GM19023 (cell line): ENCODE results near the gene DUSP7.
A peak's percentile ranks its signal among the peaks of the same experiment; 100 is the strongest.

ENCODE experiments used
- ATAC-seq: cut with Tn5 transposase; IDR thresholded peaks from one replicate; pipeline ENCODE4 v1.9.1; 2021; ENCODE audit warnings: mild to moderate bottlenecking, moderate library complexity; ENCODE audit not compliant: unreplicated experiment

DUSP7 gene

DNA sequence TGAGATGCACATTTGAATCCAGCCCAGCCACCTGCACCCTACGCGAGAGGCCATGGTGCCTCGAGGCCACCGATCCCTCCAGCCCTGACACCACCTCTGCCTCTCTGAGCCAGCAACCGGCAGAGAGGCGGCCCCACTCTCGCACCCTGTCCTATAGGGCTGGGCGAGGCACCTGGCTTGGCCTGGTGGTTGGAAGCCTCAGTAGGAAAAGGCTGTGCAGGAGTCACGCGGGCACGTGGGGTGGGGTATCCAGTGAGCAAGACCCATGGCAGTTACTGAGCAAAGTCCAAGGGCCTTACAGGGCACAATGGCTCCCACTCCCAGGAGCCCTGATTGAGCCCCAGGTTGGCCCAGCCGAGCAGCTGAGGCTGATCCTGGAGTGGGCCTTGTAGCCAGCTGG, 12.4 kb upstream of the DUSP7 start:
- ATAC-seq, result no peak

DNA sequence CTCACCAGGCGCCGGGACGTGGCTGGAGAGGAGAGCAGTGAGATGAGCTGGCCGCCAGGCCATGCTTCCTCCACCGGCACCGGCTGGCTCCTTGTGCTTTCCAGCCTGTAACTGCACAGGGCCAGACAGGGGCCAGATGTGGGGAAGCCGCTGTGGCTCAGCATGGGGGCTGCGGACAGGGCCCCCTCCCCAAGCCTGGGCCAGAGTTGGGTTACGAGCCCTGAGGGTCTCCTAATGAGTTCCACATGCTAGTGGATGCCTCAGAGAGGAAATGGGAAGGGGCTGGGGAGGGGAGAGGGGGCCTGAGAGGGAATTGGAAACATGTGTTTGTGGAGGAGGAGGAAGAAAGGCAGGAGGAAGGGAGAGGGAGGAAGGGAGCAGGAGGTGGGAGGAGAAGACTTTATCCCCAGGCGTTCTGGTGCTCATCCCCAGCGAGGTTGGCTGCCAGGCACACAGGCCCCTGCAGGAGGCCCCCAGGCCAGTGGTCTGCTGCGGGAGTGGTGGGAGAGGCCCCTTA, 11.7 kb upstream of the DUSP7 start:
- no peak for ATAC-seq

GRCh38 chr3:52067526-52067925, 11.2 kb upstream of the DUSP7 start:
- ATAC-seq, result no peak

DNA sequence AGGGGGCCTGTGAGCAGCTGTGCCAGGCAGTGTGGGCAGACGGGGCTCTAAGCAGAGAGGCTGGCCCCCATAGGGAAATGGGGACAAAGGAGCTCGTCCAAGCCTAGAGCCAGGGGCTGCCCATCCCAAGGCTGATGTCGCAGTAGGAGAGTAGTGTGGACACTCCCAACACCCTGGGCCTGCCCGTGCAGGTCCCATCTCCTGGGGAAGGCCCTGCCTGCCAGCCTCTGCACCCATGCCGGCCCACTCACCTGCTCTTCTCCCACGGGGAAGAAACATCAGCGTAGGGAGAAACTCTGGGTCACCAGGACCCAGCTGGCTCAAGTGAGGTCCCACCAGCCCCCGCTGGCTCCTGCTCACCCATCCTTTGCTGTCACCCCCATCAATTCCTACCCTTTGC, 10.7 kb upstream of the DUSP7 start:
- no peak for ATAC-seq

GRCh38 chr3:52065264-52065756, 8.9 kb upstream of the DUSP7 start:
- no peak for ATAC-seq

GRCh38 chr3:52064561-52064960, 8.2 kb upstream of the DUSP7 start:
- no peak for ATAC-seq

GRCh38 chr3:52063026-52063723, 6.8 kb upstream of the DUSP7 start:
- no peak for ATAC-seq

- no peak for ATAC-seq
Observed at GRCh38 chr3:52062505-52062904, 6.1 kb upstream of the DUSP7 start.

GRCh38 chr3:52061121-52061910, 4.9 kb upstream of the DUSP7 start:
- no peak for ATAC-seq

DNA sequence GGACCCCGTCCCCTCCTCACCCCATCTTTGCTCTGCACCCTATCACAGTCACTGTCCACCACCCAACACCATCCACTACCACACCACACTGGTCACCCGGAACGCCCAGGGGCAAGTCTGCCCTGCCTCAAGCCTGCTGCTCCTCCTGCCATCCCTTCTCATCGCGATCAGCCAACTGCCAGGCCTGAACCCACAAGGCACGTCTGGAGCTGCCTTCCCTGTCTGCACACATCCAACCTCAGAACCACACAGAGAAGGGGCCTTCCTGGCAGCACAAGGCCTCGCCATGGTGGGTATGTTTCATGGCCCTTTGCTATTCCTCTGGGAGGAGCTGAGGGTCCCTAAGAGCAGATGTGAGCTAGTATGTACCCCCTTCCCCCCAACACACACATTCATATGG, 3.4 kb upstream of the DUSP7 start:
- no peak for ATAC-seq

GRCh38 chr3:52057812-52058495, 1.6 kb upstream of the DUSP7 start:
- no peak for ATAC-seq

GRCh38 chr3:52056968-52057811, 819 bp upstream of the DUSP7 start:
- peak; percentile 82 for ATAC-seq

DNA sequence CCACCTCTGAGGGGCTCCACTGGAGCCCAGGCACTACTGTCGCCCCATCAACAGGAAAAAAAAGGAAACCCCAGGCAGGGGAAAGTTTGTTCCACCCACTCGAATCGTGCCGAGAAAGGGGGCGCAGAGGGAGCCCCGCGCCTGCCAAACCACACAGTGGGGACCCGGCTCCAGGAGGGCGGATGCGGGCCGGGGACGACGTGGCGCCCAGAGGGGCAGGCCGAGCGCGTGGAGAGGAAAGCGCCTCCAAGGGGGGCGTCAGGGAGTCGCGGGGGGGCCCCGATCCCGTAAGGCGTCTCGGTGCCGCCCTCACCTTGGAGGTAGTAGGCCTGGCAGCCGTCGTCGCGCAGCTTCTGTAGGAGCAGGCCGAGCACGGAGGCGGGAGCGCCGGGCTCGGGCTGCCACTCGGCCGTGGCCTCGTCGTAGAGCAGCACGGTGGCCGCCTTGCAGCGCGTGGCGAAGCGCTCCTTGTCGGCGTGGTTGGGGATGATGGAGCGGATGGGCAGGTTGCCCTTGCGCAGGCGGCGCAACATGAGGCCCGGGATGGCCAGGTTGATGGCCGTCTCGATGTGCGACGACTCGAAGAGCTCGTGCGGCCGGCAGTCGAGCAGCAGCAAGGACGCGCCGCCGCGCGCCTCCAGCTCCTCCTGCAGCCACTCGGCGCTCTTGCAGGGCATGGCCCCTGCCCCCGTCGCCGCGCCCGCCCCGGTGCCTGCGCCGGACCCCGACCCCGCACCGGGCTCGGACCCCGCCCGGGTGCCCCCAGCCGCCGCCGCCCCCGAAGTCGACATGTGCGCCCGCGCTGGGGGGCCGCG, 627 bp downstream of the DUSP7 start:
- peak; percentile 7 for ATAC-seq

GRCh38 chr3:52054661-52055511, 1.5 kb downstream of the DUSP7 start:
- no peak for ATAC-seq

DNA sequence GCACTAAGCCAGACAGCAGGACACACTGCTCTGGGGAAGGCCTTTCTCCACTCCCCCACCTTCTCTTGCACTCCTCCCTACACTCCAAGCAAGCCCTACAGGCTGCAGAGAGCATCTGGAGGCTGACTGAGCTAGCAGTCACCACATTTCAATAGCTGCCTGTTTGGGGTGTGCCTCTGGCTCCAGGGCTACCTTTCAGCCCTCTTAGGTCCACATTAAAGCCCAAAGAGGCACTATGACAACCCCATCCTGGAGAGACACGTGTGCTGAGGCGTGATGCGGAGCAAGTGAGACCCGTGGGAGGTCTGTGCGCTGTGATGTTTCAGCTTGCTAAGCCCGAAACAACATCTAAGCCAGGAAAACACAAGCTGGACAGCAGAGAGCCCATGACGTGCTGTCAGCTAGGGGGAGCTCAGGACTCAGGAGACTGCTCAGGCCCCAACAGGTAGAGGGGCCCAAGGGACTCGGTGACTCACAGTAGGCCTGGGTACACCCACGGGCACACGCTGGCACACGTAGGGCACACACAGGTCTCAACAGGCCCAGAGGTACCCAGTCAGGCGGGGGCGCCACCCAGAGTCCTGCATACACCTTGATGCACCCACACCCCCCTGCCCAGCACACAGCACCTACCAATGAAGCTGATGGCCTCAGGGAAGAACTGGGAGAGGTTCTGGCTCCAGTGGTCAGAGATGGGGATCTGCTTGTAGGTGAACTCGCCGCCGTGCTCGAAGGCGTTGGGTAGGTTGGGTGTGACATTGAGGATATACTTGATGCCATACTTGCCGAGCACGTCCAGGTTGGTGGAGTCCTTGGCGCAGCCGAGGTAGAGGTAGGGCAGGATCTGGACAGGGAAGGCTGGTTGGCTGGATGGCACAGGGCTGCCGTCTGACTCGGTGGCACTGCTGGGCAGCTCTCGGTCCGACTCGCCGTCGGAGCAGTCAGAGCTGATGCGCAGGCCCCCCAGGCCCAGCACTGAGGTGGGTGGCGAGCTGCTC, 2.8 kb downstream of the DUSP7 start:
- ATAC-seq, result no peak

GRCh38 chr3:52052831-52053306, 3.5 kb downstream of the DUSP7 start:
- ATAC-seq, result no peak

DNA sequence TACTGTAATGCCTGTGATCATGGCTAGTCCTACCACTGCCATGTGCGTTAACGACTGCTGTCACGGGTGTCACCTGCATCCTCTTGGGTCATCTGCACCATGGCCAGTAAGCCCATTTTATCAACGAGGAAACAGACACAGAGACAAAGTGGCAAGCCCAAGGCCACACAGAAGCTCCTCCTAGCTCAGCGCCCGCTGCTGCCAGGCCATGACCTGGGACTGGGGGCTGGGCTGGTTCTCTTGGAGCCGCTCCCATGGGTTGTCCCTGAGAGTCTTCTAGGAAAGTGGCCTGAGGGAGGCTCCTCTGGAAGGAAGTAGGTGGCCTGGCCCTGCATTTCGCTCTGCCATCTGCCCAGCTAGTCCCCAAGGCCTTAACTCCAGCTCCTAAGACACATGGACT, 4.9 kb downstream of the DUSP7 start:
- no peak for ATAC-seq
